ENCODE measurements around the gene TYW1B.
"Not testable (repeated sequence)": the region's sequence is repeated elsewhere in the genome, so short reads cannot be mapped to it uniquely, and the experiment has no call there.

DNA sequence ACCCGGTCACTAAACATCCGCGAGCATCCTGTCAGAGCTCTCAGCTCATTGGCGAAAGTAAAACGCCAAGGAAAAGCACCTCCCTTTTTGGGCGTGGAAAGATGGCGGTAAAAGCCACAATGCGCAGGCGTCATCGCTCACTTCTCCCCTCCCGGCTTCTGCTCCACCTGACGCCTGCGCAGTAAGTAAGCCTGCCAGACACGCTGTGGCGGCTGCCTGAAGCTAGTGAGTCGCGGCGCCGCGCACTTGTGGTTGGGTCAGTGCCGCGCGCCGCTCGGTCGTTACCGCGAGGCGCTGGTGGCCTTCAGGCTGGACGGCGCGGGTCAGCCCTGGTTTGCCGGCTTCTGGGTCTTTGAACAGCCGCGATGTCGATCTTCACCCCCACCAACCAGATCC, 1.3 kb upstream of the TYW1B start:
- TF ChIP-seq, protein P1, sequence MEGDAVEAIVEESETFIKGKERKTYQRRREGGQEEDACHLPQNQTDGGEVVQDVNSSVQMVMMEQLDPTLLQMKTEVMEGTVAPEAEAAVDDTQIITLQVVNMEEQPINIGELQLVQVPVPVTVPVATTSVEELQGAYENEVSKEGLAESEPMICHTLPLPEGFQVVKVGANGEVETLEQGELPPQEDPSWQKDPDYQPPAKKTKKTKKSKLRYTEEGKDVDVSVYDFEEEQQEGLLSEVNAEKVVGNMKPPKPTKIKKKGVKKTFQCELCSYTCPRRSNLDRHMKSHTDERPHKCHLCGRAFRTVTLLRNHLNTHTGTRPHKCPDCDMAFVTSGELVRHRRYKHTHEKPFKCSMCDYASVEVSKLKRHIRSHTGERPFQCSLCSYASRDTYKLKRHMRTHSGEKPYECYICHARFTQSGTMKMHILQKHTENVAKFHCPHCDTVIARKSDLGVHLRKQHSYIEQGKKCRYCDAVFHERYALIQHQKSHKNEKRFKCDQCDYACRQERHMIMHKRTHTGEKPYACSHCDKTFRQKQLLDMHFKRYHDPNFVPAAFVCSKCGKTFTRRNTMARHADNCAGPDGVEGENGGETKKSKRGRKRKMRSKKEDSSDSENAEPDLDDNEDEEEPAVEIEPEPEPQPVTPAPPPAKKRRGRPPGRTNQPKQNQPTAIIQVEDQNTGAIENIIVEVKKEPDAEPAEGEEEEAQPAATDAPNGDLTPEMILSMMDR (conservative IDR thresholded peaks at IDR 0.05 in 1 of 2, IDR thresholded peaks at IDR 0.05 in 1 of 2; ENCODE audit: low read depth in 1 of 2, low read length in 2 of 2), result not testable (repeated sequence)
- TF ChIP-seq EZH2 (IDR thresholded peaks at IDR 0.05; ENCODE audit: low read length, missing control alignments), result not testable (repeated sequence)

Data from fibroblast of lung (primary cell).